ENCODE results near the gene ZFAND2A.

The ZFAND2A gene

GRCh38 chr7:1130021-1130990 lies 29.7 kb downstream of the ZFAND2A start:
- Mint-ChIP-seq H3K9me3 (no peaks in the 10 kb centered on the region), H3K4me1 (ENCODE audit: low read depth) (no peaks in the 10 kb centered on the region), H3K36me3 (ENCODE audit: low read depth) (peaks cover 3% of the 10 kb centered on the region), H3K27ac (no peak overlapping the region), H3K4me3 (no peak overlapping the region), H3K27me3 (ENCODE audit: low read depth) (no peaks in the 10 kb centered on the region)

- Mint-ChIP-seq H3K27me3 (ENCODE audit: low read depth) (no peaks in the 10 kb centered on the region), H3K4me1 (ENCODE audit: low read depth) (no peaks in the 10 kb centered on the region), H3K4me3 (no peak overlapping the region), H3K27ac (no peak overlapping the region), H3K9me3 (no peaks in the 10 kb centered on the region), H3K36me3 (ENCODE audit: low read depth) (peaks cover 3% of the 10 kb centered on the region)
These were observed 30.6 kb downstream of the ZFAND2A start for GRCh38 chr7:1129431-1129830.

- Mint-ChIP-seq H3K27ac (no peak overlapping the region), H3K36me3 (ENCODE audit: low read depth) (no peaks in the 10 kb centered on the region), H3K4me1 (ENCODE audit: low read depth) (no peaks in the 10 kb centered on the region), H3K4me3 (no peak overlapping the region), H3K9me3 (no peaks in the 10 kb centered on the region), H3K27me3 (ENCODE audit: low read depth) (no peaks in the 10 kb centered on the region)
These were observed 33.0 kb downstream of the ZFAND2A start for GRCh38 chr7:1127001-1127400.

GRCh38 chr7:1125603-1125969 lies 34.4 kb downstream of the ZFAND2A start:
- H3K27ac Mint-ChIP-seq: no peak overlapping the region
- no peaks in the 10 kb centered on the region for H3K36me3 Mint-ChIP-seq (ENCODE audit: low read depth)
- no peaks in the 10 kb centered on the region for H3K9me3 Mint-ChIP-seq
- no peaks in the 10 kb centered on the region for H3K27me3 Mint-ChIP-seq (ENCODE audit: low read depth)
- H3K4me1 Mint-ChIP-seq (ENCODE audit: low read depth): no peaks in the 10 kb centered on the region
- H3K4me3 Mint-ChIP-seq: no peak overlapping the region

- Mint-ChIP-seq H3K27me3 (ENCODE audit: low read depth) (no peaks in the 10 kb centered on the region), H3K9me3 (no peaks in the 10 kb centered on the region), H3K27ac (no peak overlapping the region), H3K4me3 (no peak overlapping the region), H3K4me1 (ENCODE audit: low read depth) (peaks cover 2% of the 10 kb centered on the region), H3K36me3 (ENCODE audit: low read depth) (no peaks in the 10 kb centered on the region)
These were observed 35.0 kb downstream of the ZFAND2A start for GRCh38 chr7:1124816-1125602.

GRCh38 chr7:1124164-1124563 lies 35.8 kb downstream of the ZFAND2A start:
- H3K4me3 Mint-ChIP-seq: no peak overlapping the region
- H3K4me1 Mint-ChIP-seq (ENCODE audit: low read depth): peaks cover 4% of the 10 kb centered on the region
- H3K9me3 Mint-ChIP-seq: no peaks in the 10 kb centered on the region
- no peaks in the 10 kb centered on the region for H3K36me3 Mint-ChIP-seq (ENCODE audit: low read depth)
- H3K27ac Mint-ChIP-seq: no peak overlapping the region
- no peaks in the 10 kb centered on the region for H3K27me3 Mint-ChIP-seq (ENCODE audit: low read depth)

- Mint-ChIP-seq H3K4me1 (ENCODE audit: low read depth) (peaks cover 5% of the 10 kb centered on the region), H3K9me3 (no peaks in the 10 kb centered on the region), H3K36me3 (ENCODE audit: low read depth) (no peaks in the 10 kb centered on the region), H3K27ac (no peak overlapping the region), H3K4me3 (no peak overlapping the region), H3K27me3 (ENCODE audit: low read depth) (no peaks in the 10 kb centered on the region)
These were observed 36.3 kb downstream of the ZFAND2A start for GRCh38 chr7:1123715-1124114.

GRCh38 chr7:1122832-1123501 lies 37.0 kb downstream of the ZFAND2A start:
- H3K27ac Mint-ChIP-seq: no peak overlapping the region
- H3K36me3 Mint-ChIP-seq (ENCODE audit: low read depth): no peaks in the 10 kb centered on the region
- no peak overlapping the region for H3K4me3 Mint-ChIP-seq
- H3K9me3 Mint-ChIP-seq: no peaks in the 10 kb centered on the region
- no peaks in the 10 kb centered on the region for H3K27me3 Mint-ChIP-seq (ENCODE audit: low read depth)
- peaks cover 5% of the 10 kb centered on the region for H3K4me1 Mint-ChIP-seq (ENCODE audit: low read depth)

- no peak overlapping the region for H3K27ac Mint-ChIP-seq
- H3K4me3 Mint-ChIP-seq: no peak overlapping the region
- H3K36me3 Mint-ChIP-seq (ENCODE audit: low read depth): no peaks in the 10 kb centered on the region
- no peaks in the 10 kb centered on the region for H3K27me3 Mint-ChIP-seq (ENCODE audit: low read depth)
- peaks cover 5% of the 10 kb centered on the region for H3K4me1 Mint-ChIP-seq (ENCODE audit: low read depth)
- H3K9me3 Mint-ChIP-seq: peaks cover 3% of the 10 kb centered on the region
These were observed 37.8 kb downstream of the ZFAND2A start for GRCh38 chr7:1121886-1122831.

- H3K4me1 Mint-ChIP-seq (ENCODE audit: low read depth): peaks cover 5% of the 10 kb centered on the region
- H3K4me3 Mint-ChIP-seq: no peak overlapping the region
- H3K27ac Mint-ChIP-seq: no peak overlapping the region
- peaks cover 3% of the 10 kb centered on the region for H3K9me3 Mint-ChIP-seq
- no peaks in the 10 kb centered on the region for H3K36me3 Mint-ChIP-seq (ENCODE audit: low read depth)
- no peaks in the 10 kb centered on the region for H3K27me3 Mint-ChIP-seq (ENCODE audit: low read depth)
These were observed 38.5 kb downstream of the ZFAND2A start for GRCh38 chr7:1121476-1121875.

GRCh38 chr7:1120791-1121190 lies 39.2 kb downstream of the ZFAND2A start:
- Mint-ChIP-seq H3K27me3 (ENCODE audit: low read depth) (no peaks in the 10 kb centered on the region), H3K36me3 (ENCODE audit: low read depth) (no peaks in the 10 kb centered on the region), H3K4me1 (ENCODE audit: low read depth) (peaks cover 5% of the 10 kb centered on the region), H3K27ac (no peak overlapping the region), H3K9me3 (peaks cover 3% of the 10 kb centered on the region), H3K4me3 (no peak overlapping the region)

- no peaks in the 10 kb centered on the region for H3K36me3 Mint-ChIP-seq (ENCODE audit: low read depth)
- H3K9me3 Mint-ChIP-seq: peaks cover 3% of the 10 kb centered on the region
- H3K4me1 Mint-ChIP-seq (ENCODE audit: low read depth): peaks cover 5% of the 10 kb centered on the region
- no peak overlapping the region for H3K27ac Mint-ChIP-seq
- no peaks in the 10 kb centered on the region for H3K27me3 Mint-ChIP-seq (ENCODE audit: low read depth)
- no peak overlapping the region for H3K4me3 Mint-ChIP-seq
These were observed 40.8 kb downstream of the ZFAND2A start for GRCh38 chr7:1119201-1119600.

GRCh38 chr7:1117321-1117928 lies 42.6 kb downstream of the ZFAND2A start:
- Mint-ChIP-seq H3K9me3 (peaks cover 3% of the 10 kb centered on the region), H3K27me3 (ENCODE audit: low read depth) (no peaks in the 10 kb centered on the region), H3K4me3 (no peak overlapping the region), H3K27ac (no peak overlapping the region), H3K4me1 (ENCODE audit: low read depth) (peaks cover 5% of the 10 kb centered on the region), H3K36me3 (ENCODE audit: low read depth) (no peaks in the 10 kb centered on the region)

Data from T-helper 1 cell treated with Interleukin-12 subunit alpha and Interleukin-12 subunit beta and Interleukin-4 antibody, amounts not matched to agents 30 μg/mL and 1 μg/mL, for 36 hours (primary cell).